ENCODE data around the gene TMPRSS6.

The TMPRSS6 gene

GRCh38 chr22:37112084-37112728 is 2.7 kb upstream of the TMPRSS6 start:
- no peak for DNase-seq

- DNase-seq, result no peak
These were observed 1.7 kb upstream of the TMPRSS6 start for GRCh38 chr22:37111156-37111717.

GRCh38 chr22:37107816-37108621 is 1.5 kb downstream of the TMPRSS6 start:
- DNase-seq, result no peak

GRCh38 chr22:37105990-37106389 is 3.5 kb downstream of the TMPRSS6 start:
- no peak for DNase-seq

GRCh38 chr22:37105154-37105553 is 4.4 kb downstream of the TMPRSS6 start:
- DNase-seq, result no peak

- DNase-seq, result no peak
These were observed 5.7 kb downstream of the TMPRSS6 start for GRCh38 chr22:37103656-37104452.

- no peak for DNase-seq
These were observed 6.4 kb downstream of the TMPRSS6 start for GRCh38 chr22:37103151-37103550.

GRCh38 chr22:37101311-37102066 is 8.0 kb downstream of the TMPRSS6 start:
- no peak for DNase-seq

GRCh38 chr22:37100589-37101127 is 8.9 kb downstream of the TMPRSS6 start:
- no peak for DNase-seq

GRCh38 chr22:37098976-37099591 is 10.4 kb downstream of the TMPRSS6 start:
- DNase-seq, result no peak

- DNase-seq, result no peak
These were observed 12.2 kb downstream of the TMPRSS6 start for GRCh38 chr22:37097346-37097745.

GRCh38 chr22:37095113-37095512 is 14.4 kb downstream of the TMPRSS6 start:
- DNase-seq, result no peak

- no peak for DNase-seq
These were observed 15.3 kb downstream of the TMPRSS6 start for GRCh38 chr22:37094239-37094638.

GRCh38 chr22:37092997-37093396 is 16.5 kb downstream of the TMPRSS6 start:
- DNase-seq, result no peak

- no peak for DNase-seq
These were observed 17.5 kb downstream of the TMPRSS6 start for GRCh38 chr22:37091994-37092393.

- no peak for DNase-seq
These were observed 18.4 kb downstream of the TMPRSS6 start for GRCh38 chr22:37090920-37091695.

GRCh38 chr22:37089434-37089833 is 20.1 kb downstream of the TMPRSS6 start:
- DNase-seq, result no peak

GRCh38 chr22:37088750-37089408 is 20.6 kb downstream of the TMPRSS6 start:
- DNase-seq, result no peak

GRCh38 chr22:37088108-37088605 is 21.4 kb downstream of the TMPRSS6 start:
- no peak for DNase-seq

GRCh38 chr22:37086184-37086583 is 23.3 kb downstream of the TMPRSS6 start:
- no peak for DNase-seq
